HG03565 (cell line): ENCODE data around the gene B4GALT1.

Experiments used
- ATAC-seq: cut with Tn5 transposase; IDR thresholded peaks from one replicate; pipeline ENCODE4 v1.9.1; 2021; ENCODE audit warnings: mild to moderate bottlenecking, moderate library complexity; ENCODE audit not compliant: unreplicated experiment

B4GALT1 gene

GRCh38 chr9:33125871-33126823 lies 41.0 kb downstream of the B4GALT1 start:
- peak; percentile 32 for ATAC-seq

GRCh38 chr9:33125461-33125860 lies 41.7 kb downstream of the B4GALT1 start:
- no peak for ATAC-seq

GRCh38 chr9:33124751-33125381 lies 42.3 kb downstream of the B4GALT1 start:
- ATAC-seq = no peak

GRCh38 chr9:33124046-33124445 lies 43.1 kb downstream of the B4GALT1 start:
- no peak for ATAC-seq

GRCh38 chr9:33123407-33124031 lies 43.6 kb downstream of the B4GALT1 start:
- ATAC-seq = no peak

- ATAC-seq = no peak
Observed at GRCh38 chr9:33120620-33121019, 46.5 kb downstream of the B4GALT1 start.

GRCh38 chr9:33117796-33118195 lies 49.3 kb downstream of the B4GALT1 start:
- no peak for ATAC-seq

GRCh38 chr9:33117306-33117705 lies 49.8 kb downstream of the B4GALT1 start:
- no peak for ATAC-seq

GRCh38 chr9:33116860-33117259 lies 50.3 kb downstream of the B4GALT1 start:
- ATAC-seq = peak; percentile 52

GRCh38 chr9:33114746-33115145 lies 52.4 kb downstream of the B4GALT1 start:
- no peak for ATAC-seq

- no peak for ATAC-seq
Observed at GRCh38 chr9:33113799-33114547, 53.2 kb downstream of the B4GALT1 start.

GRCh38 chr9:33112094-33112493 lies 55.0 kb downstream of the B4GALT1 start:
- no peak for ATAC-seq

- no peak for ATAC-seq
Observed at GRCh38 chr9:33111631-33112030, 55.5 kb downstream of the B4GALT1 start.

GRCh38 chr9:33110686-33111085 lies 56.5 kb downstream of the B4GALT1 start:
- no peak for ATAC-seq

GRCh38 chr9:33109850-33110595 lies 57.1 kb downstream of the B4GALT1 start:
- no peak for ATAC-seq

GRCh38 chr9:33109097-33109496 lies 58.0 kb downstream of the B4GALT1 start:
- no peak for ATAC-seq

- ATAC-seq = no peak
Observed at GRCh38 chr9:33108472-33108871, 58.7 kb downstream of the B4GALT1 start.

- ATAC-seq = no peak
Observed at GRCh38 chr9:33107762-33108161, 59.4 kb downstream of the B4GALT1 start.

GRCh38 chr9:33106827-33107621 lies 60.1 kb downstream of the B4GALT1 start:
- no peak for ATAC-seq
